ENCODE measurements around the gene BCKDHA.
"Not testable (repeated sequence)": the region's sequence is repeated elsewhere in the genome, so short reads cannot be mapped to it uniquely, and the experiment has no call there.

DNA sequence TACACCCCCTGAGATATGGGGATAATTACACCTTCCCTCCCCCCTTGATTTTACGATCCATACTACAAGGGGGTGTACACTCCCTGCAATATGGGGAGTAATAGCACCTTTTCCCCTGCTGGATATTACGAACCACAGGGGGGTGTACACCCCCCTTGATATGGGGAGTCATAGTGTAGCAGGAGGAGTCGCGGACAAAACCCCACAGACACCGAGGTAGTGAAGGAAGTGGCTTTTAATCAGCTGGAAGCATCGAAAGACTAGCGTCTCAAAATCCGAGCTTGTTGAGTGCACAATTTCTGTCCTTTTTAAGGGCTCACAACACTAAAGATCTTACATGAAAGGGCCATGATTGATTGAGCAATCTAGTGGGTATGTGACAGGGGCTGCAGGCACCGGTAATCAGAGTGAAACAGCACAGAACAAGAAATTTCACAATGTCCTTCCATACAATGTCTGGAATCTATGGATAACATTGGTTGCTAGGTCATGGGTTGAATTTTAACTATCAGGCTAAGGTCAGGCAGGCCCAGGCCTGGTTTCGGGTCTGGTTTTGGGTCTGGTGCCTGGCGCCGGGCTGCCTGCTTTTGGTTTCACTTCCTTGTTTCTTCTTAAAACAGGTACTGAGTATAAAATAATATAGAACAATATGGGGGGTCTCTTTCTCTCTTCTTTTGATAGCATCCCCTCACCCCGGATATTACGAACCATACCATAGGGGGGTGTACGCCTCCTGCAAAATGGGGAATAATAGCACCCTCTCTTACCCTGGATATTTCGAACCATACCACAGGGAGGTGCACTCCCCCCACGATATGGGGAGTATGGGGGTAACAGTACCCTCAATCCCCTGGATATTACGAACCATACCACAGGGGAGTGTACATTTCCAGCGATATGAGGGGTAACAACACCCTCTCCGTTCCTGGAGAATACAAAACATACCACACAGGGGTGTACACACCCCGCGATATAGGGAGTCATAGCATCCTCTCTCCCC lies 65.9 kb downstream of the BCKDHA start:
- TF ChIP-seq, protein P1, sequence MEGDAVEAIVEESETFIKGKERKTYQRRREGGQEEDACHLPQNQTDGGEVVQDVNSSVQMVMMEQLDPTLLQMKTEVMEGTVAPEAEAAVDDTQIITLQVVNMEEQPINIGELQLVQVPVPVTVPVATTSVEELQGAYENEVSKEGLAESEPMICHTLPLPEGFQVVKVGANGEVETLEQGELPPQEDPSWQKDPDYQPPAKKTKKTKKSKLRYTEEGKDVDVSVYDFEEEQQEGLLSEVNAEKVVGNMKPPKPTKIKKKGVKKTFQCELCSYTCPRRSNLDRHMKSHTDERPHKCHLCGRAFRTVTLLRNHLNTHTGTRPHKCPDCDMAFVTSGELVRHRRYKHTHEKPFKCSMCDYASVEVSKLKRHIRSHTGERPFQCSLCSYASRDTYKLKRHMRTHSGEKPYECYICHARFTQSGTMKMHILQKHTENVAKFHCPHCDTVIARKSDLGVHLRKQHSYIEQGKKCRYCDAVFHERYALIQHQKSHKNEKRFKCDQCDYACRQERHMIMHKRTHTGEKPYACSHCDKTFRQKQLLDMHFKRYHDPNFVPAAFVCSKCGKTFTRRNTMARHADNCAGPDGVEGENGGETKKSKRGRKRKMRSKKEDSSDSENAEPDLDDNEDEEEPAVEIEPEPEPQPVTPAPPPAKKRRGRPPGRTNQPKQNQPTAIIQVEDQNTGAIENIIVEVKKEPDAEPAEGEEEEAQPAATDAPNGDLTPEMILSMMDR (IDR thresholded peaks at IDR 0.05 in 4 of 5, conservative IDR thresholded peaks at IDR 0.05 in 1 of 5), result not testable (repeated sequence)
- not testable (repeated sequence) for TF ChIP-seq POLR2A (IDR thresholded peaks at IDR 0.05)

Data from gastrocnemius medialis (tissue), 4 donors.